ENCODE results near the gene ERGIC3.
"Not testable (repeated sequence)": the region's sequence is repeated elsewhere in the genome, so short reads cannot be mapped to it uniquely, and the experiment has no call there.

DNA sequence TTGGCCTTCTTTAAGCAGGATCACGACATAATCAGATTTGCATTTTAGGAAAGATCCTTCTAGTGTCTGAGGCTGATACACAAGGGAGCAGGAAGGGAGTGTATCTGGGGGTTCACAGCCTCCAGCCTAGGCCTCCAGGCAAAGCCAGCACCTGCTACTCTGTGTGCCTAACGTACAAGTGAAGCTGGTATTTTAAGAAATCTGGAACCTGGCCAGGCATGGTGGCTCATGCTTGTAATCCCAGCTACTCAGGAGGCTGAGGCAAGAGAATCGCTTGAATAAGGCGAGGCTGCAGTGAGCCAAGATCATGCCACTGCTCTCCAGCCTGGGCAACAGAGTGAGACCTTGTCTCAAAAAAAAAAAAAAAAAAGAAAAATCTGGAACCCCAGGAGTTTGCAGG lies 13.6 kb downstream of the ERGIC3 start:
- TF ChIP-seq RELA (CRISPR knock-in tag; IDR thresholded peaks at IDR 0.05); ZNF143 (CRISPR knock-in tag; IDR thresholded peaks at IDR 0.05); EP300 (IDR thresholded peaks at IDR 0.05; ENCODE audit: low read depth in 2 of 2, low read length in 2 of 2); EP300 (CRISPR knock-in tag; IDR thresholded peaks at IDR 0.05; ENCODE audit: borderline replicate concordance); RFX5 (IDR thresholded peaks at IDR 0.05; ENCODE audit: low read depth, low read length); BHLHE40 (IDR thresholded peaks at IDR 0.05; ENCODE audit: low read length): not testable (repeated sequence)
- TF ChIP-seq, protein P1, sequence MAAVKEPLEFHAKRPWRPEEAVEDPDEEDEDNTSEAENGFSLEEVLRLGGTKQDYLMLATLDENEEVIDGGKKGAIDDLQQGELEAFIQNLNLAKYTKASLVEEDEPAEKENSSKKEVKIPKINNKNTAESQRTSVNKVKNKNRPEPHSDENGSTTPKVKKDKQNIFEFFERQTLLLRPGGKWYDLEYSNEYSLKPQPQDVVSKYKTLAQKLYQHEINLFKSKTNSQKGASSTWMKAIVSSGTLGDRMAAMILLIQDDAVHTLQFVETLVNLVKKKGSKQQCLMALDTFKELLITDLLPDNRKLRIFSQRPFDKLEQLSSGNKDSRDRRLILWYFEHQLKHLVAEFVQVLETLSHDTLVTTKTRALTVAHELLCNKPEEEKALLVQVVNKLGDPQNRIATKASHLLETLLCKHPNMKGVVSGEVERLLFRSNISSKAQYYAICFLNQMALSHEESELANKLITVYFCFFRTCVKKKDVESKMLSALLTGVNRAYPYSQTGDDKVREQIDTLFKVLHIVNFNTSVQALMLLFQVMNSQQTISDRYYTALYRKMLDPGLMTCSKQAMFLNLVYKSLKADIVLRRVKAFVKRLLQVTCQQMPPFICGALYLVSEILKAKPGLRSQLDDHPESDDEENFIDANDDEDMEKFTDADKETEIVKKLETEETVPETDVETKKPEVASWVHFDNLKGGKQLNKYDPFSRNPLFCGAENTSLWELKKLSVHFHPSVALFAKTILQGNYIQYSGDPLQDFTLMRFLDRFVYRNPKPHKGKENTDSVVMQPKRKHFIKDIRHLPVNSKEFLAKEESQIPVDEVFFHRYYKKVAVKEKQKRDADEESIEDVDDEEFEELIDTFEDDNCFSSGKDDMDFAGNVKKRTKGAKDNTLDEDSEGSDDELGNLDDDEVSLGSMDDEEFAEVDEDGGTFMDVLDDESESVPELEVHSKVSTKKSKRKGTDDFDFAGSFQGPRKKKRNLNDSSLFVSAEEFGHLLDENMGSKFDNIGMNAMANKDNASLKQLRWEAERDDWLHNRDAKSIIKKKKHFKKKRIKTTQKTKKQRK (IDR thresholded peaks at IDR 0.05; ENCODE audit: low read length) = not testable (repeated sequence)
